ENCODE measurements around the gene FAM117B.

FAM117B gene

GRCh38 chr2:202652119-202652518, 17.4 kb downstream of the FAM117B start:
- Histone ChIP-seq H3K79me2 (ENCODE audit: insufficient read depth, low read length) (no peaks in the 10 kb centered on the region), H3K27me3 (ENCODE audit: low read length) (no peaks in the 10 kb centered on the region), H3K9me3 (ENCODE audit: insufficient read depth, low read length) (no peaks in the 10 kb centered on the region), H2AFZ (ENCODE audit: low read depth, low read length, severe bottlenecking) (no peak overlapping the region), H3K9me2 (replicated peaks; ENCODE audit: insufficient read depth, low read length) (no peaks in the 10 kb centered on the region), H3F3A (ENCODE audit: insufficient read depth) (no peaks in the 10 kb centered on the region), H3K4me3 (ENCODE audit: insufficient read depth, low read length, poor library complexity, severe bottlenecking) (no peak overlapping the region), H3K9ac (ENCODE audit: low read length) (no peak overlapping the region), H3K4me2 (ENCODE audit: low read depth, low read length, poor library complexity, severe bottlenecking) (no peak overlapping the region), H4K20me1 (ENCODE audit: low read depth, low read length) (peaks cover 8% of the 10 kb centered on the region; the same call in 1 of the 2 replicates), H3K36me3 (ENCODE audit: low read length) (no peaks in the 10 kb centered on the region), H3K27ac (ENCODE audit: low read depth, low read length) (no peak overlapping the region)
- no peak for TF ChIP-seq EZH2phosphoT487 (conservative IDR thresholded peaks at IDR 0.05; ENCODE audit: low read length)
- TF ChIP-seq CTCF (IDR thresholded peaks at IDR 0.05; ENCODE audit: insufficient read depth, low read length, poor library complexity, severe bottlenecking): no peak

- Histone ChIP-seq H3K4me3 (ENCODE audit: insufficient read depth, low read length, poor library complexity, severe bottlenecking) (no peak overlapping the region), H3K27ac (ENCODE audit: low read depth, low read length) (no peak overlapping the region), H3K9ac (ENCODE audit: low read length) (no peak overlapping the region), H3K27me3 (ENCODE audit: low read length) (no peaks in the 10 kb centered on the region), H3K36me3 (ENCODE audit: low read length) (no peaks in the 10 kb centered on the region), H3F3A (ENCODE audit: insufficient read depth) (no peaks in the 10 kb centered on the region), H3K9me3 (ENCODE audit: insufficient read depth, low read length) (no peaks in the 10 kb centered on the region), H3K9me2 (replicated peaks; ENCODE audit: insufficient read depth, low read length) (no peaks in the 10 kb centered on the region), H4K20me1 (ENCODE audit: low read depth, low read length) (peaks cover 8% of the 10 kb centered on the region; the same call in 1 of the 2 replicates), H3K4me2 (ENCODE audit: low read depth, low read length, poor library complexity, severe bottlenecking) (no peak overlapping the region), H2AFZ (ENCODE audit: low read depth, low read length, severe bottlenecking) (no peak overlapping the region), H3K79me2 (ENCODE audit: insufficient read depth, low read length) (no peaks in the 10 kb centered on the region)
- TF ChIP-seq CTCF (IDR thresholded peaks at IDR 0.05; ENCODE audit: insufficient read depth, low read length, poor library complexity, severe bottlenecking): no peak
- TF ChIP-seq EZH2phosphoT487 (conservative IDR thresholded peaks at IDR 0.05; ENCODE audit: low read length): no peak
Observed at GRCh38 chr2:202653890-202654289, 19.1 kb downstream of the FAM117B start.

DNA sequence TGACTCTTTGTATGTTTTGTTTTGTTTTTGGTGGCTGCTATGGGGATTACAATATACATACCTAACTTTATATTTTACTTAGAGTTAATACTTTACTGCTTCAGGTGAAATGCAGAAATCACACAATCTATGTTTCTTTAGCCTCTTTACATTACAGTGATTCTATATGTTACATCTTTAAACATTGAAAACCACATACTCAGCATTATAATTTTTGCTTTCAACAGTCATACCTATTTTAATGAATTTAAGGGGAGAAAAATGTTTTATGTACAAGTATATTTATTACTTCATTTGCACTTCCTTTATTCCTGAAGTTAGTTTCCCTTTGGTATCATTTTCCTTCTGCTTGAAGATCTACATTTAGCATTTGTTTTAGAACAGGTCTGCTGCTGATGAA, 23.1 kb downstream of the FAM117B start:
- Histone ChIP-seq H3K4me2 (ENCODE audit: low read depth, low read length, poor library complexity, severe bottlenecking) (no peak overlapping the region), H3K9ac (ENCODE audit: low read length) (no peak overlapping the region), H3K79me2 (ENCODE audit: insufficient read depth, low read length) (no peaks in the 10 kb centered on the region), H3K4me3 (ENCODE audit: insufficient read depth, low read length, poor library complexity, severe bottlenecking) (no peak overlapping the region), H3K36me3 (ENCODE audit: low read length) (no peaks in the 10 kb centered on the region), H2AFZ (ENCODE audit: low read depth, low read length, severe bottlenecking) (no peak overlapping the region), H3K27ac (ENCODE audit: low read depth, low read length) (no peak overlapping the region), H3K9me2 (replicated peaks; ENCODE audit: insufficient read depth, low read length) (no peaks in the 10 kb centered on the region), H3K27me3 (ENCODE audit: low read length) (no peaks in the 10 kb centered on the region), H3F3A (ENCODE audit: insufficient read depth) (no peaks in the 10 kb centered on the region), H3K9me3 (ENCODE audit: insufficient read depth, low read length) (no peaks in the 10 kb centered on the region), H4K20me1 (ENCODE audit: low read depth, low read length) (peaks cover 8% of the 10 kb centered on the region; the same call in 1 of the 2 replicates)
- TF ChIP-seq CTCF (IDR thresholded peaks at IDR 0.05; ENCODE audit: insufficient read depth, low read length, poor library complexity, severe bottlenecking) (no peak), EZH2phosphoT487 (conservative IDR thresholded peaks at IDR 0.05; ENCODE audit: low read length) (no peak)
